Endodermal cell (in vitro differentiated cells): Measurements from ENCODE around the gene FAF1. TPM values are rescaled to one million over a fixed set of nuclear protein-coding genes. Genes with fewer than 3 reads are reported as not detected.

Experiments
- DNase-seq: peaks from one replicate; pipeline ENCODE4 v3.0.0-alpha.2; 2017
- H3K27ac ChIP-seq: 2 replicates; pipeline ENCODE4 v1.5.1; 2013; ENCODE audit warnings: mild to moderate bottlenecking, low read depth, low read length, moderate library complexity
- H3K27me3 ChIP-seq: 2 replicates; pipeline ENCODE4 v1.6.1; 2013; ENCODE audit warnings: mild to moderate bottlenecking, low read length, moderate library complexity; ENCODE audit not compliant: insufficient read depth, control insufficient read depth, poor library complexity, severe bottlenecking
- H3K36me3 ChIP-seq: 2 replicates; pipeline ENCODE4 v1.7.0; 2013; ENCODE audit warnings: mild to moderate bottlenecking, low read length, moderate library complexity; ENCODE audit not compliant: control insufficient read depth, insufficient read depth
- H3K4me1 ChIP-seq: one replicate; pipeline ENCODE4 v1.7.0; 2013; ENCODE audit warnings: low read length; ENCODE audit not compliant: control insufficient read depth, insufficient read depth
- H3K4me3 ChIP-seq: 2 replicates; pipeline ENCODE4 v1.5.1; 2013; ENCODE audit warnings: mild to moderate bottlenecking, low read length, moderate library complexity
- H3K9ac ChIP-seq: 2 replicates; pipeline ENCODE4 v1.6.1; 2013; ENCODE audit warnings: mild to moderate bottlenecking, low read length, moderate library complexity; ENCODE audit not compliant: poor library complexity, severe bottlenecking; ENCODE audit errors: extremely low read depth
- H3K9me3 ChIP-seq: 2 replicates; pipeline ENCODE4 v1.6.1; 2013; ENCODE audit warnings: mild to moderate bottlenecking, low read length, moderate library complexity; ENCODE audit not compliant: control insufficient read depth
- H3K27ac Mint-ChIP-seq: 2 replicates; pipeline ENCODE4 v1.8.0; 2020; ENCODE audit warnings: mixed read lengths
- H3K27me3 Mint-ChIP-seq: 2 replicates; pipeline ENCODE4 v1.8.0; 2021; ENCODE audit warnings: mild to moderate bottlenecking, mixed read lengths; ENCODE audit not compliant: insufficient read depth
- H3K36me3 Mint-ChIP-seq: 2 replicates; pipeline ENCODE4 v1.8.0; 2020; ENCODE audit warnings: low read depth, mixed read lengths
- H3K4me1 Mint-ChIP-seq: 2 replicates; pipeline ENCODE4 v1.8.0; 2020; ENCODE audit warnings: mixed read lengths
- H3K4me3 Mint-ChIP-seq: 2 replicates; pipeline ENCODE4 v1.8.0; 2020; ENCODE audit warnings: mild to moderate bottlenecking, moderate library complexity, mixed read lengths
- H3K9me3 Mint-ChIP-seq: 2 replicates; pipeline ENCODE4 v1.8.0; 2020; ENCODE audit warnings: mild to moderate bottlenecking, mixed read lengths
- CTCF ChIP-seq: fragments of 200-600 bp; sonication (generic); conservative IDR thresholded peaks from 2 replicates; pipeline ENCODE4 v1.5.0; 2021; ENCODE audit warnings: antibody characterized with exemption, mild to moderate bottlenecking
- WGBS, 2 experiments: methylation state at CpG; one replicate each; pipeline versions ENCODE4 v1.1.5 to v1.1.7; 2013; ENCODE audit warnings: missing lambda C conversion rate in 2 of 2, mixed read lengths in 1 of 2; ENCODE audit not compliant: insufficient coverage in 1 of 2, insufficient read length in 1 of 2; 5-methylcytosine and 5-hydroxymethylcytosine counted together
- total RNA-seq, 2 donors: library from RNA; stranded (reverse); fragmentation: NEBNext Ultra II Directional in 1 of 2; extraction: Animal tissue kit (Norgen Biotek cat#: 25700) in 1 of 2; gene quantifications; 2 replicates in 1 of 2; 3 replicates in 1 of 2; pipeline ENCODE4 v1.2.1, GENCODE V29; 2021

Gene FAF1
- total RNA-seq, 2 donors from 2014 or later: 76.4 to 94.4 TPM

- Mint-ChIP-seq H3K9me3 (no peaks in the 10 kb centered on the region), H3K27me3 (no peaks in the 10 kb centered on the region), H3K36me3 (peaks cover 4% of the 10 kb centered on the region), H3K4me3 (no peak overlapping the region), H3K27ac (no peak overlapping the region), H3K4me1 (no peaks in the 10 kb centered on the region)
- WGBS, 2 experiments: 100% methylated on average over 1 of the region's 1 CpG; no CpG with 5 or more reads in 1 of the 2 experiments
- no peak overlapping the region for H3K4me3 ChIP-seq
- H3K9me3 ChIP-seq: no peaks in the 10 kb centered on the region
- no peak overlapping the region for H3K27ac ChIP-seq
- H3K9ac ChIP-seq: no peak overlapping the region
- no peaks in the 10 kb centered on the region for H3K4me1 ChIP-seq
- H3K27me3 ChIP-seq: no peaks in the 10 kb centered on the region
- DNase-seq: no peak
- no peak for TF ChIP-seq CTCF
- peaks cover 5% of the 10 kb centered on the region for H3K36me3 ChIP-seq
Measured at GRCh38 chr1:50779801-50780200, 180.3 kb downstream of the FAF1 start.

GRCh38 chr1:50775740-50776139, 184.3 kb downstream of the FAF1 start:
- Histone ChIP-seq H3K4me1 (no peaks in the 10 kb centered on the region), H3K9ac (no peak overlapping the region), H3K9me3 (no peaks in the 10 kb centered on the region), H3K27me3 (no peaks in the 10 kb centered on the region), H3K4me3 (no peak overlapping the region), H3K27ac (no peak overlapping the region), H3K36me3 (peaks cover 12% of the 10 kb centered on the region)
- no peaks in the 10 kb centered on the region for H3K4me1 Mint-ChIP-seq
- H3K36me3 Mint-ChIP-seq: no peaks in the 10 kb centered on the region
- no peak for TF ChIP-seq CTCF
- H3K9me3 Mint-ChIP-seq: no peaks in the 10 kb centered on the region
- no peak overlapping the region for H3K27ac Mint-ChIP-seq
- DNase-seq: no peak
- H3K27me3 Mint-ChIP-seq: no peaks in the 10 kb centered on the region
- H3K4me3 Mint-ChIP-seq: no peak overlapping the region
- 93% methylated on average over 1 of the region's 1 CpG; no CpG with 5 or more reads in 1 of the 2 experiments for WGBS, 2 experiments

DNA sequence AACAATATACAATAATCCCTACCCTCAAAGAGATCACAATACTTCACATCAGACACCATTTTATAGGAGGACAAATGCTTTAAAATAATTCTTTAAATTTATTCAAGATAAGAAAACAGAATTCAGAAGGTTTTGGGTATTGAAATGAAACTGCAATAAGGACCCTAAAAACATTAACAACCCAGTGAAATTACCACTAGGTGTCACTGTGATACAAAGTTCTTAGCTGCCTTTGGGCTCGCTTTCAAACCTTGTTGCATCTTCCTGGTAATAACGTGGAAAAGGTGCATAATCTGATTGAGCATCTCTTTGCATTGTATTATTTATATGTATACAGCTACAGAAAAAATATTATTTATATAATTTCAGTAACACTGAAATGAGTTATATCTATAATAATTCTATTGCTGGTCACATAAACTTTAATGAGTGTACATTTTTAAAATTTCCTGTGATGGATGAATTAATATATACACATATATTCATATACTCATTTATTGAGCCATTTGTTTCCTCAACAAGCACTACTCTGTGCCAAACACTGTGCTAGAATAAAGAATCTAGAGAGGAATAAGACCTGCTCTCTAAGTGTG, 185.2 kb downstream of the FAF1 start:
- Mint-ChIP-seq H3K27ac (no peak overlapping the region), H3K4me1 (no peaks in the 10 kb centered on the region), H3K27me3 (no peaks in the 10 kb centered on the region), H3K4me3 (no peak overlapping the region), H3K36me3 (peaks cover 2% of the 10 kb centered on the region), H3K9me3 (no peaks in the 10 kb centered on the region)
- TF ChIP-seq CTCF: peak; percentile 89
- Histone ChIP-seq H3K27ac (no peak overlapping the region), H3K27me3 (no peaks in the 10 kb centered on the region), H3K4me1 (no peaks in the 10 kb centered on the region), H3K36me3 (peaks cover 7% of the 10 kb centered on the region), H3K4me3 (no peak overlapping the region), H3K9ac (no peak overlapping the region), H3K9me3 (no peaks in the 10 kb centered on the region)
- DNase-seq: no peak
- 20% methylated on average over 1 of the region's 2 CpGs; no CpG with 5 or more reads in 1 of the 2 experiments for WGBS, 2 experiments
